Body of pancreas (tissue), 4 donors: ENCODE data around the gene MRPS18B. TPM values are rescaled to one million over a fixed set of nuclear protein-coding genes. Genes with fewer than 3 reads are reported as not detected.
A peak's percentile ranks its signal among the peaks of the same experiment; 100 is the strongest.

Experiments
- ATAC-seq: fragments of 150-250 bp; one replicate; pipeline ENCODE4 v1.9.1; 2016
- DNase-seq, 4 donors: peaks; one replicate each; pipeline ENCODE4 v3.0.0-alpha.2; 2019
- H3K27ac ChIP-seq, 4 donors: fragments of 200-600 bp; sonication (generic); 1 replicate in 3 of 4; 2 replicates in 1 of 4; pipeline versions ENCODE4 v1.5.1 to v1.6.1; 2016 to 2019; ENCODE audit warnings: mild to moderate bottlenecking in 1 of 4, mixed read lengths in 1 of 4, moderate library complexity in 1 of 4
- H3K27me3 ChIP-seq, 2 donors: fragments of 200-600 bp; sonication (generic); one replicate each; pipeline ENCODE4 v1.6.0; 2016; ENCODE audit warnings: mild to moderate bottlenecking in 1 of 2
- H3K36me3 ChIP-seq, 2 donors: fragments of 200-600 bp; sonication (generic); replicated peaks in 1 of 2; 2 replicates each; pipeline ENCODE4 v1.5.1; 2016; ENCODE audit warnings: low read depth in 2 of 2; ENCODE audit not compliant: insufficient read depth in 1 of 2
- H3K4me1 ChIP-seq: fragments of 200-600 bp; sonication (generic); one replicate; pipeline ENCODE4 v1.6.0; 2016
- H3K4me3 ChIP-seq, 2 donors: fragments of 200-600 bp; sonication (generic); 1 replicate in 1 of 2; 2 replicates in 1 of 2; pipeline ENCODE4 v1.5.1; 2016 to 2019
- H3K9me3 ChIP-seq, 3 donors: fragments of 200-600 bp; sonication (generic); 1 replicate in 2 of 3; 2 replicates in 1 of 3; pipeline ENCODE4 v1.5.1; 2016
- CTCF ChIP-seq, 7 experiments: fragments of 450-650 bp in 4 of 7; fragments of 200-600 bp in 3 of 7; sonication (generic) in 3 of 7; IDR thresholded peaks; one replicate each; pipeline ENCODE4 v1.5.1; 2016 to 2019; ENCODE audit warnings: antibody characterized with exemption in 7 of 7
- POLR2A ChIP-seq, 3 donors: fragments of 450-650 bp; IDR thresholded peaks; one replicate each; pipeline ENCODE4 v1.6.1; 2016; ENCODE audit warnings: antibody characterized with exemption in 3 of 3, mild to moderate bottlenecking in 2 of 3
- WGBS, 2 donors: methylation state at CpG; one replicate each; pipeline ENCODE4 v1.1.5; 2017; 5-methylcytosine and 5-hydroxymethylcytosine counted together
- intact Hi-C: fragments of 100-400 bp; cut with DNase I; formaldehyde crosslinking; loops from one replicate; pipeline ENCODE4 v1.15.1; 2023
- total RNA-seq, 2 donors: library from RNA; depleted of rRNA; stranded (reverse); fragments of >200 nt; gene quantifications; one replicate each; pipeline ENCODE4 v1.1.0, GENCODE V29; 2016

The MRPS18B gene
- total RNA-seq, 2 donors from 2014 or later: 26.4 to 35.5 TPM

- ATAC-seq (no peak), DNase-seq (no peak)
- no peak overlapping the region for H3K4me3 ChIP-seq
- intact Hi-C loops: no loop called here
- H3K4me1 ChIP-seq: peaks cover 5% of the 10 kb centered on the region
- no peaks in the 10 kb centered on the region for H3K36me3 ChIP-seq
- no peak overlapping the region for H3K27ac ChIP-seq
- TF ChIP-seq POLR2A (IDR thresholded peaks at IDR 0.05): no peak
- TF ChIP-seq CTCF (IDR thresholded peaks at IDR 0.05): no peak
- no peaks in the 10 kb centered on the region for H3K27me3 ChIP-seq
- H3K9me3 ChIP-seq: no peaks in the 10 kb centered on the region
- 83 to 88% methylated on average over 1 of the region's 1 CpG for WGBS, 2 donors
Measured at GRCh38 chr6:30641048-30641447, 23.4 kb downstream of the MRPS18B start.

DNA sequence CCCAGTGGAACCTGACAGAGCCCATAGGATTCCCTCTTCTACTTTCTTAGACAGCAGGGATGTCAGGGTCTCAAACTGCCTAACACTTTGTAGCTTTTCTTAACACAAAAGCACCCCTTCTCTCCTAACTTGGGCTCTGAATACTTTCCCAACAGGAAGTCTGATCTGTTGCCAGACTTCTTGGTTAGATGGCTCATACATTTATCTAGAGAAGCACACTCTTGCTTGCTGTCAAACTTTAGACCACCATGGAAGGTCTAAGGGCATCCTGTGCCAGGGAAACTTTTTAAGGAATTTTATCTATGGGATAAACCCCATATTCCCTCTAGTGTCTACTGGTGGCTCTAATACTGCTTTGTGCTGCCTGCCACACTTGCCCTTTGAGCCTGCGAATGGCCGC lies 26.0 kb downstream of the MRPS18B start:
- Histone ChIP-seq H3K27me3 (no peaks in the 10 kb centered on the region), H3K27ac (no peak overlapping the region), H3K9me3 (no peaks in the 10 kb centered on the region), H3K4me1 (peaks cover 18% of the 10 kb centered on the region), H3K36me3 (no peaks in the 10 kb centered on the region), H3K4me3 (no peak overlapping the region)
- 97% methylated on average over 2 of the region's 2 CpGs for WGBS, 2 donors
- TF ChIP-seq CTCF (IDR thresholded peaks at IDR 0.05) (no peak), POLR2A (IDR thresholded peaks at IDR 0.05) (no peak)
- ATAC-seq: no peak
- intact Hi-C loops: no loop called here
- no peak for DNase-seq

DNA sequence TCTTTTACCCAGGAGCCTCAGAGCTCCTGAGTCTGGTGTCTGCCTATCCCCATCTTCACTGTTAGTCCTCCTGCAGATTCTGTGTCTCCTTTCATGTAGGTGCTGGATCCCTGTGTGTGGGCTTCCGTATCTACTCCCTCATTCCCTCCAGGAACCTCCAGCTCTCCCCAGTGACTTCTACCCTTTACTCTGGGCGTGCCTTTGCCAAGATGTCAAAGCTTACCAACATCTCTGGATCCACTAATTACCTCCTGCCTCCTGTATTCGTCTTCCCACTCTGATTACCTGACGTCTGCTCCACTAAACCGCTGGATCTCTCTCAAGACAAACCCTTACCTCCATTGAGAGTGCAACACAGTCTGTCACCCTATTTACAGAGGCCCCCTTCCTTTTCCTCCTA lies 27.1 kb downstream of the MRPS18B start:
- no peak for DNase-seq
- Histone ChIP-seq H3K27me3 (no peaks in the 10 kb centered on the region), H3K9me3 (no peaks in the 10 kb centered on the region), H3K27ac (no peak overlapping the region), H3K4me1 (peaks cover 22% of the 10 kb centered on the region), H3K4me3 (no peak overlapping the region), H3K36me3 (no peaks in the 10 kb centered on the region)
- intact Hi-C loops: no loop called here
- TF ChIP-seq CTCF (IDR thresholded peaks at IDR 0.05) (no peak), POLR2A (IDR thresholded peaks at IDR 0.05) (no peak)
- no peak for ATAC-seq
- 72 to 81% methylated on average over 5 of the region's 5 CpGs for WGBS, 2 donors

DNA sequence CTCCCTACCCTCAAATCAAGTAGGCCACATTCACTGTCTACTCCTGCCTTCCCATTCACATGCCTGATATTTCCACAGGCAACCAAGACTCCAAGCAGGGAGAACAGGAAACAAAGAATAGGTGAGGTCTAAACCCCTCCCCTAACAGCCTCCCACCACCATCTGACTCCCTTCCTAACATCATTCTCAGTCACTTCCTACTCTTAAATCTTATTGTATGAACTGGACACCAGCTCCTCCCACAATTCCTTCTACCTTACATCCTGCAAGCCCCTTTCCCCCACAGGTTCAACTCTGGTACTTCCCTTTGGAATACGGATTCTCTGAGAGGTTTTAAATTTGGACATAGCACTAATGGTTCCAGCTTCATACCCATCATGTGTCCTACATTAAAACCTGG lies 28.3 kb downstream of the MRPS18B start:
- no peaks in the 10 kb centered on the region for H3K36me3 ChIP-seq
- peak overlapping the region in 1 of 4 donors; percentile 87 for H3K27ac ChIP-seq
- TF ChIP-seq CTCF (IDR thresholded peaks at IDR 0.05) (no peak), POLR2A (IDR thresholded peaks at IDR 0.05) (no peak)
- ATAC-seq (no peak), DNase-seq (no peak)
- 73 to 78% methylated on average over 1 of the region's 1 CpG for WGBS, 2 donors
- intact Hi-C loops: no loop called here
- H3K4me3 ChIP-seq: no peak overlapping the region
- H3K27me3 ChIP-seq: no peaks in the 10 kb centered on the region
- H3K9me3 ChIP-seq: no peaks in the 10 kb centered on the region
- H3K4me1 ChIP-seq: peaks cover 22% of the 10 kb centered on the region

DNA sequence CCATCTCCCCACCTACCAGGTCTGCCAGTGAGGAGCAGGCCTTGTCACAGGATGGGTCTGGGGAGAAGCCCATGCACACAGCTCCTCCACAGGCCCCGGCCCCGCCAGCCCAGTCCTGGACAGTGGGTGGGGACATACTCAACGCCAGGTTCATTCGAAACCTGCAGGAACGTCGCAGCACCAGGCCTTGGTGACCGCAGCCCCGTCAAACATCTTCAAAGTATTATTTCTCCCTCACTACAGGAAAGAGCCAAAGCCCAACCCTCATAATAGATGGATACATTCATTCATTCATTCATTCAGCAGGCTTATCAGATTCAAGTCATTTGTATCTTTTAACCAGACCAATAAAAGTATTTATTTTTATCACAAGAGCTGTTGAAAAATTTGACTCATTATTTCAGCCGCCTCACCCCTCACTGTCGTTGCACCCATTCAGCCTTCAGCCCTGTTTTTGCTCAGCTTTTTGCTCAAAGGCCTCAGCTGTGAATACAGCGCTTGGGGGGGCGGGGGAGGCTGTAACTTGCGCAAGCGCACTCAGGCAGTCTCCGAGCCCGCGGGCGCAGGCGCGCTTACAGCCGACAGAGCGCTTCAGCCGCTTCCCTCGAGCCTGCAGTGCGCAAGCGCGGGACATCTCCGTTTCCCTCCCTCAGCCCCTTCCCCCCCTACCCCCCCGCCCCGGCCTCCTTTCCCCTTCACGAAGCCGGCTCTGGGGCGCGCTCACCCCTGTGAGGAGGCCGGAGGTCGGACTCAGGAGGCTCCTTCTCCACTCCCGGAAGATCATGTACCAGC lies 29.0 kb downstream of the MRPS18B start, which contains the start of gene C6orf136:
Gene C6orf136, plus strand, starts transcription at position 684 of the 792 bp plus-strand sequence. Its CDS starts 99 bp downstream, at position 783.
- WGBS, 2 donors: 4 to 8% methylated on average over 21 to 36 of the region's 37 CpGs
- DNase-seq: peak; percentile 92 to 96 (median 95)
- H3K27ac ChIP-seq: peak within 1 kb of the TSS; percentile 83 to 97 (median 91)
- H3K4me1 ChIP-seq: peaks cover 22% of the 10 kb centered on the region
- no peaks in the 10 kb centered on the region for H3K27me3 ChIP-seq
- no peaks in the 10 kb centered on the region for H3K36me3 ChIP-seq
- TF ChIP-seq CTCF (IDR thresholded peaks at IDR 0.05) (peak in 1 of 7 experiments; percentile 6), POLR2A (IDR thresholded peaks at IDR 0.05) (no peak)
- intact Hi-C loops: no loop called here
- H3K4me3 ChIP-seq: peak within 1 kb of the TSS; percentile 70 to 96
- ATAC-seq: peak; percentile 89
- H3K9me3 ChIP-seq: no peaks in the 10 kb centered on the region
